Measurements from ENCODE around the gene NPPC.
"Not testable (repeated sequence)": the region's sequence is repeated elsewhere in the genome, so short reads cannot be mapped to it uniquely, and the experiment has no call there.

Gene NPPC

GRCh38 chr2:231919341-231920035 is 6.7 kb downstream of the NPPC start:
- no peak for DNase-seq

GRCh38 chr2:231918501-231919330 is 7.5 kb downstream of the NPPC start:
- DNase-seq: no peak

GRCh38 chr2:231917280-231918066 is 8.7 kb downstream of the NPPC start:
- no peak for DNase-seq

DNA sequence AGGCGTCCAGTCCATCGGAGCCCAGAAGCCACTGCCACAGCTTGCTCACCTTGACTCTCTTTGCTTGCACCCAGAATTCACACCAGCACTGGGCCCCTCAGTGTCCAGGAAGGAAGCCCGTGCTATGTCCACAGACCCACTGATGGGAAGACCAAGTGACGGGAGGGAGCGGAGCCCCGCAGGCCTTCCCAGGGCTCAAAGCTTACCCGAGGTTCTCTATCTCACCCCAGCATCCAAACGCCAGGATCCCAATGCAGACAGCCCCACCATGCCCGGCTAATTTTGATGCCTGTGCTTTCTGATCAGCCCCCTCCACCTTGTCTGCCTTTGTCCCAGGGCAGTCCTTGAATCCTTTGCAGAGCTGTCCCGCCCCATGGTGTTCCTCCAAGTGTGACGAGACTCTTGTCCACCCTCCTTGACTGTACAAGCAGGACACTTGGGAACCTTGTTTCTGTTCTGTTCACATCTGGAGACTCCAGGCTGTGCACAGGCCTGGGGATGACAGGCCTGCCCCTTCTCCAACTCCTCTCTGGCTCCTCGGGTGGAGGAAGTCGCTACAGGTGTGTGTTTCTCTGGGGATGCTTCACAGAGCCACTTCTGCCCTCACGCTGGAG is 12.0 kb downstream of the NPPC start:
- DNase-seq: no peak

DNA sequence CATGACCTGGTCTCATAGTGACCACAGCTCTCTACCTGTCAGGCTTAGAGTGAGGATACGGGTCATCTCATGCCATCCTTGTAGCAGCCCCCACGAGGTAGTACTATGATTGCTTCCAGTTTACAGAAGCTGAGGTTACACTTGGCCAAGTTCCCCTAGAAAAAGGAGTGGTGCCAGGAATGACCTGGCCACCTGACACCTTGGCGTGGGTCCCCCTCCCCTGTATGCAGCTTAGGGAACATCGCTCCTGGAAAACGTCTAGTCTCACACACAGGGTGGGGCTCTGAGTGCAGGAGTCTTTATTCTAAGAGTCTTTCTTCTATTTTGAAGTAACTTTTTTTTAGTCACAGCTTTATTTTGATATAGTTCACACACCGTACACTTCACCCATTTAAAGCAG is 14.8 kb downstream of the NPPC start:
- no peak for DNase-seq

DNA sequence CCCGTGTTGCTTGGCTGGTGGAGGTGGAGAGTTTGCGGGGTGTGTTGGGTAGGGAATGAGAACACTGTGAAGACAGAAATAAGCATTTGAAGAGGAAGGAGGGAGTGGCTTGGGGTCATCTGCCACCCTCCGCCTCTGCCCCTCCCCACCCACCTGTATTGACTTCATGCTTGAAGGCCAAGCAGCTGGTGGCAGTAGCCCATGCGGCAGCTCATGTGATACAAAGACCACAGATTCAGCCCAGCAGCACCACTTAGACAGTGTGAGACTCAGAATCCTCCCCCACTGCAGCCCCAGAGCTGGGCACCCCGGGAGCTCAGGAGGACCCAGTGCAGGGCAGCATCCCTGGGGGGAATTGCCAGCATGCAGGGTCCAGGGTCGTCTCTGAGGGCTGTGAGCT is 15.4 kb downstream of the NPPC start:
- DNase-seq: no peak

DNA sequence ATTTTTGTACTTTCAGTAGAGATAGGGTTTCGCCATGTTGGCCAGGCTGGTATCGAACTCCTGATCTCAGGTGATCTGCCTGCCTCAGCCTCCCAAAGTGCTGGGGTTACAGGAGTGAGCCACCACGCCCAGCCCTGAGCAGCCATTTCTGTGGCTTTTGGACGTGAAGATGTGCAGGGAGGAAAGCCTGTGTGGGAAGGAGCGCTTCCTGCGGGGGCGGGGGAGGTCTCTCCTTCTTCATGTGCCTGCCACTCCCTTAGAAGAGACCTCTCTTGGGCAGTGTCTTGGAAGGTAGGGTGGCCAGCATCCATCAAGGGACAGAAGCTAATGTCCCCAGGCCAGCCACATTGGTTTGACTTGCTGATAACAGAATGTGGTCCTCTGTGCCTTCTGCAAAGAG is 16.0 kb downstream of the NPPC start:
- not testable (repeated sequence) for DNase-seq

DNA sequence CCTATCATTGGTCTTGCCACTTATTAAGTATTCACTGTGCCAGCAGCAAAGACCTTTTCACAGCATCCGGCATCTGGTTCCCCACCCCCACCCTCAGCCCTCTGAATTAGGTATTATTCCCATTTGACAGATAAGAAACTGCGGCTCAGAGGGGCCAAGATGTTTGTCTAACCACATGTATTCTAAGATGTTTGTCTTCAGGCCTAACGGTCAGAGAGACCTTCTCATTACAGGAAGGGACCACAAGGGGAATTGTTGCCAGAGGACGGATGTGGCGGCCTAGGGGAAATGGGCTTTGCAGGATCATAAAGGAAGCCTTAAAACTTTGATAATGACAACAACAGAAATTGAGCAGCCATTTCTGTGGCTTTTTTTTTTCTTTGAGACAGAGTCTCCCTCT is 16.6 kb downstream of the NPPC start:
- no peak for DNase-seq

DNA sequence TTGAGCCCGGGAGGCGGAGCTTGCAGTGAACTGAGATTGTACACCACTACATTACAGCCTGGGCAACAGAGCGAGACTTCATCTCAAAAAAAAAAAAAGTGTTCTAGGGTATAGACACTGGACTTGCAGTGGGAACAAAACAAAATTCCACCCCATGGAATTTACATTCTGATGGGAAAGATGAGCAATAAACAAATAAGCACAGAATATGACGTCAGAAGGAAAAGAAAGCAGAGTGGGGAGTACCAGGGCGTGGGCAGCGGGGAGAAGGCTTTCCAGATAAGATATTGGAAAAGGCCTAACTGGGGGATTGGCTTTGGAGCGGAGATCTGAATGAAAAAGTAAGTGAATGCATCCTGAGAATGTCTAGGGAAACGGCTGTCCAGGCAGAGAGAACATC is 17.6 kb downstream of the NPPC start:
- DNase-seq: no peak

DNA sequence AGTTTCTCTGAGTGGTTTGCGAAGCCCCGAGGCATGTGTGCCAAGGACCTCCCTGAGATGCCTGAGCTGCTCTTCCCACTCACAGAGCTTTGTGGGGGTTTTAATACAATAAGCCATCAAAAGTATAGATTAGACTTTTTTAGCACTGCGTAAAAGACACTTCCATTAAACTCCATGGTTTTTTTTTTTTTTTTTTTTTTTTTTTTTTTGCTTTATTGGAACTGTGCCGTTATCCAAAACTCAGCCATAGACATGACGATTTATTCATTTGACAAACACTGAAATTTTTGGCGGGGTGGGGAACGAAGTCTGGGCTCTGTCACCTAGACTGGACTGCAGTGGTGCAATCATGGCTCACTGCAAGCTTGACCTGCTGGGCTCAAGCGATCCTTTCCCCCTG is 18.4 kb downstream of the NPPC start:
- DNase-seq: no peak

DNA sequence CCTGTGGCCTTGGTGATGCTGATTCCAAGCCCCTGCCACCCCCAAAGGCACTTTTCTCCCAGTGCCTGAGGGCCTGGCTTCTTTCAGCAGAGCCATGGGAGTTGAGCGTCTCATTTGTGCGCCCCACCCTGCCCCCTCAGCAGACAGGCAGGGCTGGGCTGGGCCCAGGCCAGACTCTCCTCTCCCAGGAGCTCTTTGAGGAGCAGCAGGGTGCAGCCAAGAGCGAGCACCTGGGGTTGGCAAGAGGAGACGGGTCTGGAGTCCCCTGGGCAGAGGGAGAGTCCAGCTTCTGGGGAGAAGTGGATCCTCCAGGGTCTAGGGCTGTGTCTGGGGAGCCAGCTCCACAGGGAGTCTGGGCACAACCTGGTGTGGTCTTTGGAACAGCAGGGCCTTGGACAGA is 21.2 kb downstream of the NPPC start:
- DNase-seq: no peak

- DNase-seq: no peak
These were observed 22.0 kb downstream of the NPPC start for GRCh38 chr2:231904161-231904611.

DNA sequence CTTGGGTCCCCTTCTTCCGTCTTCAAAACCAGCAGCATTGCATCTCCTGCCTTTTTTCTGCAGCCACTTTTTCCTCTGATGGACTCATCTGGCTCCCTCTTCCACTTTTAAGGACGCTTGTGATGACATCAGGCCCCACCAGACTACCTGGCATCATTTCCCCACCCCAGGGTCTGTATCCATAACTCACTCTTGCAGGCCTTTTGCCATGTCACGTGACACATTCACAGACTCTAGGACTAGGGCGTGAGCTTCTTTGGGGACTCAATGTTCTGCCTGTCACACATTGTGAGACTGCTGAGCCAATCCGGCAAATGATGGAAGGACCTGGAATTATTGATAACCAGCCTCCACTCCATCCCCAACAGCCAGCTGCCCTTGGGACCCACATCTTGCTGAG is 23.6 kb downstream of the NPPC start:
- no peak for DNase-seq

GRCh38 chr2:231900972-231901371 is 25.2 kb downstream of the NPPC start:
- no peak for DNase-seq

DNA sequence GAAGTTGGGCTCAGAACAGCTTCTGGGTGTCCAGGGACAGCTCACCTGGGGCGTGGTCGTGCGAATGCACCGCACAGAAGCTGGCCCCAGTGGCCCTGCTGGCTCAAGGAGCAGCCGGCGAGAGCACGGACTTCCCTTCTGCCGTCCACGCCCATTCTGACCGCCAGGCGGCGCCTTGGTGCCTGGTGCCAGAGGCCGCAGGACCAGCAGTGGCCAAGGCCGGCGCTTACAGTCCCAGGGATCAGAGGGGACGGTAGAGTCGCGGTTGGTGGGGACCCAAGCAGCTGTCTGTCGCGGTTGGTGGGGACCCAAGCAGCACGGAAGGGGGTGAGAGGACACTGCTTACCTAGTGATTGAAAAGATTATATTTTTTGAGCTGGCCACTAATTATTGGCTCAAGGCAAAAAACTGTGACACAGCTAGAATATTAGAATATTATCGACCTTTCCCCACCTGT is 25.7 kb downstream of the NPPC start:
- DNase-seq: peak; percentile 82

DNA sequence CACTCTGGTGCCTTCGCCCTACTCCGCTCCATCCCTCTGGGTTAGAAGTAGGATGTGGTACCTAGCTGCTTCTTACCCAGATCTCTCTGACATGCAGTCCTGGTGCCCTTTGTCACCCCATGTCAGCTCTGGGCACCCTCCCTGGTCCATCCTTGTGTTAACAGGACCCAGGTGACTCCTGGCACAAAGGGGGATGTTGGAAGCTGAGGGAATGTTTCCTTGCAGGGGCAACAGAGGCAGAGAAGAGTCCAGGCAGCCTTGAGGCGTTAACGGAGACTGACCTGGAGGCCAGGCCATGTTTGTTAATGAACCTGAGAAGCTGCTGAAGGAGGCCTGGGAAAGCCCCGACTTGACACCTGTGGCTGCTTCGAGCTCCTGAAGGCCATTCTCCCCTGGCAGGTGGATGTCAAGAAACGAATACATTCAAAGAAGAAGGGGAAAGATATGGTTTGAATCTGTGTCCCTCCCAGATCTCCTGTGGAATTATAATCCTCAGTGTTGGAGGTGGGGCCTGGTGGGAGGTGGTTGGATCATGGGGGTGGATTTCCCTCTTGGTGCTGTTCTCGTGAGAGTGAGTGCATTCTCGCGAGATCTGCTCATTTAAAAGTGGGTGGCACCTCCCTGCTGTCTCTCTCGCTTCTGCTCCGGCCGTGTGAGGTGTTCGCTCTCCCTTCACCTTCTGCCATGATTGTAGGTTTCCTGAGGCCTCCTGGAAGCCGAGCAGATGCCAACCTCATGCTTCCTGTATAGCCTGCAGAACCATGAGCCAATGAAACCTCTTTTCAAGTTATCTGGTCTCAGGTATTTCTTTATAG is 31.4 kb downstream of the NPPC start:
- DNase-seq: no peak

GRCh38 chr2:231891514-231891905 is 34.7 kb downstream of the NPPC start:
- no peak for DNase-seq

DNA sequence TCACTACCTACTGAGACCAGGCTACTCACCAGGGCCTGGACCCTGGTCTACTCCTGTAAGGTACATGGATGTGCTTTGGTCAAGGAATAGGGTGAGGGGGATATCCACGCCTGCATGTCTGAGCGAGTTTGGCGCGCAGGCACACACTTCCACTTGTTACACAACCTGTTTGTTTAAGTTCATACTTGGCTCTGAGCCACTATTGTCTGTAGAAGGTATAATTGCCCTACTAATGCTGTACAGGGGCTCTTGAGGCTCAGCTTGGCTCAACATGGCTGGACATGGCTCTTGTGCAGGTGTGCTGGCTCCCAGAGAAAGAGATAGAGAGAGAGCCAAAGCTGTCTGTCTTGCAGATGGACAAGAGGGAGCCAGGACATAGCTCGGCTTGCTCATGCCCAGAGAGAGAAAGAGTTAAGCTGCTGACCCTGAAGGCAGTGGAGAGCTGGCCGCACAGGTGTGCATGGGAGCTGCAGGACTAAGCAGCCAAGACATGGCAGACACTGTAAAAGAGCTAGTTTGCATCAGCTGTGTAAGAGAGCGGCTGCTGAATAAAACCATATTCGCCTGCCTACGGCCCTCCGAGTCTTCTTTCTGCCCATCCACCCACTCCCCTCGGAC is 35.2 kb downstream of the NPPC start:
- DNase-seq: no peak

DNA sequence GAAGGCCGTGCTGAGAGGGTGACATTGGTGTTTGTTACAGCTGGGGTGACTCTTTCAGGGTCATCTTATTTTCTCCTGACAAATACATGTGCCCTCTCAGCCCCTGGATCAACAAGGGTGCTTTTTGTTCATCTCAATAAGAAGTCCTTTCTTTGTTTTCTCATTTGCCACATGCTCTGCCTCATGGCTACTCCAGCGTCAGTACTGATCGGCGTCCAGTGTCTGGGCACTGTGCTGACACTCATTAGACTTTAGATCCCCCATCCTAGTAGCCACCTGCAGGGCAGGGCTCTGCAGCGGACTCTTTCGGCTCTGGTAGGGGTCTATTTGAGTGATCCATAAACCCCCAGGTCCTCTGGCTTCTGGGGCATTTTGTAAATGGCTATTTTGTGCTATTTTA is 38.4 kb downstream of the NPPC start:
- DNase-seq: no peak

- DNase-seq: no peak
These were observed 40.0 kb downstream of the NPPC start for GRCh38 chr2:231886071-231886681.

GRCh38 chr2:231884438-231885140 is 41.6 kb downstream of the NPPC start:
- no peak for DNase-seq
